Cardiac muscle cell (in vitro differentiated cells and primary cell): ENCODE results near the gene AGAP1. TPM values are rescaled to one million over a fixed set of nuclear protein-coding genes. Genes with fewer than 3 reads are reported as not detected.

ENCODE experiments used
- DNase-seq, 2 donors: peaks; one replicate each; pipeline versions ENCODE4 v3.0.0 to v3.0.0-alpha.2; 2010 to 2017; ENCODE audit warnings: low read depth in 1 of 2, low spot score in 1 of 2
- H3K27ac ChIP-seq: fragments of 200-600 bp; sonication (generic); 2 replicates; pipeline ENCODE4 v1.5.1; 2016
- H3K27me3 ChIP-seq: fragments of 200-600 bp; sonication (generic); 2 replicates; pipeline ENCODE4 v1.6.0; 2016; ENCODE audit warnings: control low read depth
- H3K36me3 ChIP-seq: fragments of 200-600 bp; sonication (generic); 2 replicates; pipeline ENCODE4 v1.5.1; 2016; ENCODE audit warnings: control low read depth
- H3K4me1 ChIP-seq: fragments of 200-600 bp; sonication (generic); 2 replicates; pipeline ENCODE4 v1.8.1; 2017; ENCODE audit warnings: low read depth, mild to moderate bottlenecking, mixed run types
- H3K4me3 ChIP-seq: fragments of 200-600 bp; sonication (generic); 2 replicates; pipeline ENCODE4 v1.5.1; 2016; ENCODE audit warnings: mild to moderate bottlenecking
- H3K9me3 ChIP-seq: fragments of 200-600 bp; sonication (generic); 2 replicates; pipeline ENCODE4 v1.5.1; 2017; ENCODE audit warnings: low read depth, mild to moderate bottlenecking, control low read depth
- polyA plus RNA-seq: library from polyadenylated mRNA; unstranded; fragments of >200 nt; fragmentation: Nextera tagmentation; extraction: Ambion mirVana; gene quantifications from 2 replicates; pipeline ENCODE4 v1.2.1, GENCODE V29; 2016
- total RNA-seq: library from RNA; depleted of rRNA; stranded (reverse); fragments of >200 nt; gene quantifications from 2 replicates; pipeline ENCODE4 v1.2.3, GENCODE V29; 2016
- TF ChIP-seq, protein P1 (sequence below): IDR thresholded peaks from 2 replicates; pipeline ENCODE4 v1.5.1; 2012; ENCODE audit warnings: low read depth, mild to moderate bottlenecking, low read length

The AGAP1 gene
- total and polyA plus RNA-seq, 2 experiments from 2014 or later: 8.6 to 38.2 TPM

- Histone ChIP-seq H3K27me3 (no peaks in the 10 kb centered on the region), H3K9me3 (no peaks in the 10 kb centered on the region), H3K4me3 (no peak overlapping the region), H3K4me1 (no peaks in the 10 kb centered on the region), H3K36me3 (no peaks in the 10 kb centered on the region), H3K27ac (no peak overlapping the region)
- TF ChIP-seq, protein P1, sequence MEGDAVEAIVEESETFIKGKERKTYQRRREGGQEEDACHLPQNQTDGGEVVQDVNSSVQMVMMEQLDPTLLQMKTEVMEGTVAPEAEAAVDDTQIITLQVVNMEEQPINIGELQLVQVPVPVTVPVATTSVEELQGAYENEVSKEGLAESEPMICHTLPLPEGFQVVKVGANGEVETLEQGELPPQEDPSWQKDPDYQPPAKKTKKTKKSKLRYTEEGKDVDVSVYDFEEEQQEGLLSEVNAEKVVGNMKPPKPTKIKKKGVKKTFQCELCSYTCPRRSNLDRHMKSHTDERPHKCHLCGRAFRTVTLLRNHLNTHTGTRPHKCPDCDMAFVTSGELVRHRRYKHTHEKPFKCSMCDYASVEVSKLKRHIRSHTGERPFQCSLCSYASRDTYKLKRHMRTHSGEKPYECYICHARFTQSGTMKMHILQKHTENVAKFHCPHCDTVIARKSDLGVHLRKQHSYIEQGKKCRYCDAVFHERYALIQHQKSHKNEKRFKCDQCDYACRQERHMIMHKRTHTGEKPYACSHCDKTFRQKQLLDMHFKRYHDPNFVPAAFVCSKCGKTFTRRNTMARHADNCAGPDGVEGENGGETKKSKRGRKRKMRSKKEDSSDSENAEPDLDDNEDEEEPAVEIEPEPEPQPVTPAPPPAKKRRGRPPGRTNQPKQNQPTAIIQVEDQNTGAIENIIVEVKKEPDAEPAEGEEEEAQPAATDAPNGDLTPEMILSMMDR: no peak
- no peak for DNase-seq
Measured at GRCh38 chr2:235541838-235542549, 48.2 kb downstream of the AGAP1 start.

DNA sequence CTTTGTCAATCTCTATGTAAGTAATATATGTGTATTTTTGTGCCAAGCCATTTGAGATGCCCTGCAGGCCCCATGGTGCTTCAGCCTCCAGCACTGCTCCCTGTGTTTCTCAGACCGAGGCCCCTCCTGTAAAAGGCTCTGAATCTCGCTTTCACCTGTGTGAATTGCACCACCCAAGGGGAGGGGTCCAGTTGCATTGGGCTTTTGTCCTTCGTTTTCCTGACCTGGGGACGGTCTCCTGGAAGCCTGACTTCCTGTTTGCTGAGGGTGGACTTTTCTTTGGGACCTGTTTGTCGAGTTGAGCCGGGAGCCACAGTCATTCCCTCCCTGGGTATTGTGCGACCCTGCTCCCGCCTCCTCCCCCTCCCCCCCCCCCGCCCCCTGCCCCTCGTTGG, 48.9 kb downstream of the AGAP1 start:
- Histone ChIP-seq H3K36me3 (no peaks in the 10 kb centered on the region), H3K27me3 (no peaks in the 10 kb centered on the region), H3K4me3 (no peak overlapping the region), H3K27ac (no peak overlapping the region), H3K4me1 (no peaks in the 10 kb centered on the region), H3K9me3 (no peaks in the 10 kb centered on the region)
- TF ChIP-seq, protein P1: no peak
- DNase-seq: no peak

- Histone ChIP-seq H3K27ac (no peak overlapping the region), H3K9me3 (no peaks in the 10 kb centered on the region), H3K36me3 (no peaks in the 10 kb centered on the region), H3K4me1 (no peaks in the 10 kb centered on the region), H3K4me3 (no peak overlapping the region), H3K27me3 (no peaks in the 10 kb centered on the region)
- DNase-seq: no peak
- TF ChIP-seq, protein P1: no peak
Measured at GRCh38 chr2:235543128-235543750, 49.4 kb downstream of the AGAP1 start.

DNA sequence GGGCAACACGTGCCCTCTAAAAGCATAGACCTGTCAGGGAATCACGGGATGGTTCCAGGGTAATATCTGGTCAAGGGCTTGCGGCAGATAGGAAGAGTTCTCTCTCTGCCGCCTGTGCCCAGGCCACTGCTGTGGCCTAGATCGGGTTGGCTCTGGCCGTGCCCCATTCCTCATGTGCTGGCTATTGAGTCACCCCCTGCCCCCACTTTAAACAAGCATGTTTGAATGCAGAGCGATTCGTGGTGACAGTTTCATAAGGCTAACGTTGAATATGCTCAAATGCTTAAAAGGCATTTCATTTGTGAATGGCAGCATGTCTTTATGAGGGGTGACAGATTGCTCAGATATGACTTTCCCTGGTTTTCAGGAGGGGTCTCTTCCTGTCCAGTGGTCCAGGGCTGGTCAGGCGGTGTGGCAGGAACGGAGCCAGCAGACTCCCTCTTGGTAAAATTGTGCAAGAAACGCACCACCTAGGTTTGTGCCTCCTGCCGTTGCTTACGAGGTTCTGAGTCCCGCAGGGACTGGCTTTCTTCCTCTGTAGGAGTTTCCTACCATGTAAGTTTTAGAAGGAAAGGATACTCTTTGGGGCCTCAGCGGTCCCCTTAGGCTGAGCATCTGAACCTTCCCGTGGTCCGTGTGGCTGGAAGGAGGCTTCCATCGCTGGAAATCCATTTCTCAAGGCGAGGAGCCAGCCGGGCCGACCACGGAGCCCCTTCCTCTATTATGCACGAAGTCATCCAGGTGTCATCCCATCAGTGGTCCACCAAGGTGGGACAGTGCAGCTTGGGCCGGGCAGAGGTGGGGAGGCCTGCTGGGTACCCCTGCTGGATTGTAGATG, 50.2 kb downstream of the AGAP1 start:
- TF ChIP-seq, protein P1: no peak
- DNase-seq: no peak
- Histone ChIP-seq H3K27me3 (no peaks in the 10 kb centered on the region), H3K4me1 (no peaks in the 10 kb centered on the region), H3K27ac (no peak overlapping the region), H3K9me3 (no peaks in the 10 kb centered on the region), H3K4me3 (no peak overlapping the region), H3K36me3 (no peaks in the 10 kb centered on the region)

DNA sequence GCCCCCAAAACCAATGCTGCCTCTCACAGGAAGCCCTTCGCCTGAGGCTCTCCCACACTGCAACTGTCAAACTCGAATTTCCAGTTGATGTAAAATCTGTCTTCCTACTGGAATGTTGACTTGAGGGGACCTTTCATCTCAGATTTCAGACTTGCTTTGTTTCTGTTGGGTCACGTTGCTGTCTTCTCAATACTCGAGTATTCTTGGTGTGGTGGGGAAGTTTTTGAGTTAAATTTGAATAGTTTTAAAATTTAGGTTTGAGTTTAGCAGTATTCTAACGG, 50.8 kb downstream of the AGAP1 start:
- H3K27me3 ChIP-seq: no peaks in the 10 kb centered on the region
- H3K36me3 ChIP-seq: no peaks in the 10 kb centered on the region
- TF ChIP-seq, protein P1: no peak
- no peak overlapping the region for H3K4me3 ChIP-seq
- no peaks in the 10 kb centered on the region for H3K9me3 ChIP-seq
- no peak overlapping the region for H3K27ac ChIP-seq
- H3K4me1 ChIP-seq: no peaks in the 10 kb centered on the region
- DNase-seq: no peak
